HepG2 (cell line): ENCODE data around the gene FOXR1. TPM values are rescaled to one million over a fixed set of nuclear protein-coding genes. Genes with fewer than 3 reads are reported as not detected.

ENCODE experiments used
- CAMTA2 ChIP-seq: sonication (generic); formaldehyde crosslinking; IDR thresholded peaks from 2 replicates; pipeline ENCODE4 v1.4.0; 2020; ENCODE audit warnings: mild to moderate bottlenecking, missing genetic modification reagents, borderline replicate concordance
- MLX ChIP-seq: IDR thresholded peaks from 2 replicates; pipeline ENCODE4 v1.6.1; 2016
- MYNN ChIP-seq: sonication (generic); formaldehyde crosslinking; IDR thresholded peaks from 2 replicates; pipeline ENCODE4 v1.4.0; 2020; ENCODE audit warnings: mild to moderate bottlenecking, low read depth, missing genetic modification reagents
- NR2F6 ChIP-seq, 2 experiments: IDR thresholded peaks; 2 replicates each; pipeline ENCODE4 v1.6.1; 2016; ENCODE audit warnings: antibody characterized with exemption in 1 of 2, mild to moderate bottlenecking in 1 of 2
- PATZ1 ChIP-seq: sonication (generic); formaldehyde crosslinking; IDR thresholded peaks from 2 replicates; pipeline ENCODE4 v1.4.0; 2020; ENCODE audit warnings: missing genetic modification reagents
- PCBP1 ChIP-seq: fragments of 200-400 bp; formaldehyde crosslinking; IDR thresholded peaks from 2 replicates; pipeline ENCODE4 v1.6.1; 2017; ENCODE audit warnings: mild to moderate bottlenecking, low read depth, low read length, borderline replicate concordance
- PLSCR1 ChIP-seq: sonication (generic); formaldehyde crosslinking; IDR thresholded peaks from 2 replicates; pipeline ENCODE4 v1.5.0; 2020; ENCODE audit warnings: missing genetic modification reagents, mild to moderate bottlenecking, borderline replicate concordance
- PRDM15 ChIP-seq: sonication (generic); formaldehyde crosslinking; IDR thresholded peaks from 2 replicates; pipeline ENCODE4 v1.4.0; 2020; ENCODE audit warnings: missing genetic modification reagents
- RNF219 ChIP-seq: sonication (generic); formaldehyde crosslinking; IDR thresholded peaks from 2 replicates; pipeline ENCODE4 v1.5.0; 2020; ENCODE audit warnings: mild to moderate bottlenecking, missing genetic modification reagents
- SKIL ChIP-seq: sonication (generic); formaldehyde crosslinking; IDR thresholded peaks from 2 replicates; pipeline ENCODE4 v1.8.0; 2022; ENCODE audit warnings: missing genetic modification reagents, mild to moderate bottlenecking, moderate library complexity, borderline replicate concordance
- TBP ChIP-seq: sonication (generic); formaldehyde crosslinking; IDR thresholded peaks from 2 replicates; pipeline ENCODE4 v1.5.0; 2020; ENCODE audit warnings: missing genetic modification reagents
- ZKSCAN8 ChIP-seq: IDR thresholded peaks from 2 replicates; pipeline ENCODE4 v1.6.1; 2016; ENCODE audit warnings: borderline replicate concordance, missing genetic modification reagents, missing compliant biosample characterization
- ZNF343 ChIP-seq: sonication (generic); formaldehyde crosslinking; IDR thresholded peaks from 2 replicates; pipeline ENCODE4 v1.4.0; 2020; ENCODE audit warnings: mild to moderate bottlenecking, missing genetic modification reagents
- ZNF432 ChIP-seq: sonication (generic); formaldehyde crosslinking; IDR thresholded peaks from 2 replicates; pipeline ENCODE4 v1.5.0; 2020; ENCODE audit warnings: missing genetic modification reagents, mild to moderate bottlenecking, borderline replicate concordance
- ZNF619 ChIP-seq: sonication (generic); formaldehyde crosslinking; IDR thresholded peaks from 2 replicates; pipeline ENCODE4 v1.4.0; 2020; ENCODE audit warnings: mild to moderate bottlenecking, missing genetic modification reagents
- ZNF749 ChIP-seq: sonication (generic); formaldehyde crosslinking; IDR thresholded peaks from 2 replicates; pipeline ENCODE4 v1.8.0; 2022; ENCODE audit warnings: mild to moderate bottlenecking, missing genetic modification reagents, moderate library complexity, borderline replicate concordance
- polyA plus RNA-seq, 8 experiments: library from polyadenylated mRNA; depleted of rRNA in 3 of 8; stranded (reverse) in 7 of 8; unstranded in 1 of 8; fragments of >200 nt; fragmentation: Illumina TruSeq in 4 of 8; extraction: Trizol in 4 of 8; gene quantifications; 2 replicates each; pipeline versions ENCODE4 v1.2.1 to v1.2.3, GENCODE V29; 2011 to 2016; ENCODE audit warnings: low read depth in 4 of 8, missing spikeins in 1 of 8, mixed read lengths in 1 of 8; ENCODE audit not compliant: insufficient read depth in 1 of 8
- total RNA-seq, 5 experiments: library from RNA; depleted of rRNA; stranded (reverse); fragments of >200 nt; fragmentation: Illumina TruSeq; extraction: Trizol; gene quantifications; 2 replicates each; pipeline ENCODE4 v1.2.3, GENCODE V29; 2016; ENCODE audit warnings: low read depth in 1 of 5

FOXR1 gene
- total and polyA plus RNA-seq, 2 of the 13 experiments (the other 11 are each of a cell fraction or from before 2014, with no cell fraction given): not detected

GRCh38 chr11:118956094-118956846 lies 15.3 kb upstream of the FOXR1 start, which contains the start of gene UPK2 (continued):
- TF ChIP-seq ZNF619 (CRISPR knock-in tag): no peak
- no peak for TF ChIP-seq PCBP1
- peak; percentile 76; the same call in 1 of the 2 replicates for TF ChIP-seq MYNN (CRISPR knock-in tag)
- 0 out of 2 replicates have a peak, but pooled peaks have one; percentile 15 for TF ChIP-seq PATZ1 (CRISPR knock-in tag)
- TF ChIP-seq ZNF749 (CRISPR knock-in tag): no peak
- no peak for TF ChIP-seq PRDM15 (CRISPR knock-in tag)
- no peak for TF ChIP-seq PLSCR1
- TF ChIP-seq NR2F6 (IDR thresholded peaks at IDR 0.05): no peak
- 0 out of 2 replicates have a peak, but pooled peaks have one; percentile 11 for TF ChIP-seq NR2F6 (CRISPR knock-in tag; IDR thresholded peaks at IDR 0.05)
- TF ChIP-seq TBP (CRISPR knock-in tag): no peak
- no peak for TF ChIP-seq ZNF432 (CRISPR knock-in tag)
- no peak for TF ChIP-seq ZKSCAN8 (CRISPR knock-in tag)
- no peak for TF ChIP-seq CAMTA2 (CRISPR knock-in tag)
- no peak for TF ChIP-seq SKIL
- TF ChIP-seq MLX (CRISPR knock-in tag): 0 out of 2 replicates have a peak, but pooled peaks have one; percentile 13
- TF ChIP-seq ZNF343 (CRISPR knock-in tag): no peak
- TF ChIP-seq RNF219 (CRISPR knock-in tag): no peak
